ENCODE data around the gene CEP41.

Gene CEP41

GRCh38 chr7:130369110-130369711 is 71.6 kb downstream of the CEP41 start:
- no peak for DNase-seq (ENCODE audit: low read depth in 2 of 2)

- DNase-seq (ENCODE audit: low read depth in 2 of 2) = no peak
Observed at GRCh38 chr7:130367836-130368746, 72.7 kb downstream of the CEP41 start.

GRCh38 chr7:130367088-130367755 is 73.6 kb downstream of the CEP41 start:
- no peak for DNase-seq (ENCODE audit: low read depth in 2 of 2)

GRCh38 chr7:130366564-130366963 is 74.3 kb downstream of the CEP41 start:
- no peak for DNase-seq (ENCODE audit: low read depth in 2 of 2)

- DNase-seq (ENCODE audit: low read depth in 2 of 2) = no peak
Observed at GRCh38 chr7:130365511-130366441, 75.0 kb downstream of the CEP41 start.

GRCh38 chr7:130365088-130365487 is 75.7 kb downstream of the CEP41 start:
- DNase-seq (ENCODE audit: low read depth in 2 of 2) = no peak

- DNase-seq (ENCODE audit: low read depth in 2 of 2) = no peak
Observed at GRCh38 chr7:130364451-130364850, 76.4 kb downstream of the CEP41 start.

GRCh38 chr7:130363026-130363847 is 77.6 kb downstream of the CEP41 start:
- no peak for DNase-seq (ENCODE audit: low read depth in 2 of 2)

- DNase-seq (ENCODE audit: low read depth in 2 of 2) = no peak
Observed at GRCh38 chr7:130362251-130362816, 78.5 kb downstream of the CEP41 start.

- DNase-seq (ENCODE audit: low read depth in 2 of 2) = no peak
Observed at GRCh38 chr7:130361681-130362080, 79.1 kb downstream of the CEP41 start.

- DNase-seq (ENCODE audit: low read depth in 2 of 2) = no peak
Observed at GRCh38 chr7:130360518-130360917, 80.3 kb downstream of the CEP41 start.

GRCh38 chr7:130359276-130359857 is 81.4 kb downstream of the CEP41 start:
- DNase-seq (ENCODE audit: low read depth in 2 of 2) = no peak

GRCh38 chr7:130358471-130358870 is 82.3 kb downstream of the CEP41 start:
- DNase-seq (ENCODE audit: low read depth in 2 of 2) = no peak

GRCh38 chr7:130356876-130357611 is 83.8 kb downstream of the CEP41 start:
- DNase-seq (ENCODE audit: low read depth in 2 of 2) = no peak

GRCh38 chr7:130356121-130356875 is 84.5 kb downstream of the CEP41 start:
- no peak for DNase-seq (ENCODE audit: low read depth in 2 of 2)

- DNase-seq (ENCODE audit: low read depth in 2 of 2) = no peak
Observed at GRCh38 chr7:130353196-130353595, 87.6 kb downstream of the CEP41 start.

GRCh38 chr7:130352194-130353074 is 88.4 kb downstream of the CEP41 start:
- DNase-seq (ENCODE audit: low read depth in 2 of 2) = no peak

- no peak for DNase-seq (ENCODE audit: low read depth in 2 of 2)
Observed at GRCh38 chr7:130351791-130352090, 89.1 kb downstream of the CEP41 start.
